Measurements from ENCODE around the gene IRX6.

Gene IRX6

DNA sequence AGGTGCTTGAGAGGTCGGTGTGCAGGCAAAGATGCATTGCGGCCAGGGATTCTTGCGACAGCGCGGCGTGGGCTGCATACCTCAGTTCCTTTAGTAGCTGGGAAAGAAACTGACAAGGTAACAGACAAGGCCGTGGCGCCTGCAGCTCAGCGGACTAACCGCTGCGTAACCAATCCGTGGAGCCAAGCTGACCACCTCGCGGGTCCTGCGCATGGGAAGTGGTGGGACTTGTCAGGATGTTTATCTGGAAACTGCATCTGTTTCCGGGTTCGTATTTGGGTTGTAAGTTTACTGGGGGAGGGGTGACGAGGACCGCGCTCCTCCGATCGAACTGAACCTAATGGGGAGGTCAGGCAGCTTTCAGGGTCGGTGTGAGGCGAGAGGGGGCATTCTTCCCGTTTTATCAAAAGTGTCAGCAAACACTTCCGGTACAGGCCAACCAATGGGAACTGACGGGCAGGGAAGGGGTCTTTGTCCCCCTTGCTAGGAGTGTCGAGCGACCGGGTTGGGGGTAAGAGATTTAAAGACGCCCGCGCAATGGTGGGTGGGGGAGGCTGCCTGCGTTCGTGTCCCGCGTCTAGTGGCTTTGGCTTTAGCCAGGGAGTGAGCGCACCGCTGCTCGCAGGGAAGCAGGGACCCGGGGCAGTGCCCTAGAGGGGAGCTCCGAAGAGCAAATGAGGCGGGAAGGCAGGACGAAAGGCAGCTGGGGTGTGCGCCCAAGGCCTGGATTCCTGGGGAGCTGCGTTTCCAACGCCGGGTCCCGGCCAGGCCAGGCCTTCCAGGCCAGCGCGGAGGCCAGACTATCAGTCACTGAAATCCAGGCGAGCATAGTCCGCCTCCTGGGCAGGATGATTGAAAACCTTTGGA, 7.0 kb downstream of the IRX6 start:
- Histone ChIP-seq H3K4me1 (ENCODE audit: control insufficient read depth in 1 of 2, insufficient read depth in 2 of 2, low read length in 2 of 2) (no peaks in the 10 kb centered on the region), H3K9me3 (ENCODE audit: control insufficient read depth in 1 of 2, low read length in 2 of 2) (no peaks in the 10 kb centered on the region), H3K27me3 (ENCODE audit: control insufficient read depth in 1 of 2, insufficient read depth in 2 of 2, low read length in 2 of 2) (peaks cover 53 to 59% of the 10 kb centered on the region in 2 donors), H3K27ac (ENCODE audit: low read depth, low read length) (no peak overlapping the region), H3K9ac (ENCODE audit: low read depth in 1 of 2, low read length in 2 of 2) (no peak overlapping the region), H3K4me3 (ENCODE audit: low read depth in 1 of 2, low read length in 2 of 2) (peak overlapping the region in 1 of 2 donors; percentile 21), H3K36me3 (ENCODE audit: control insufficient read depth in 1 of 2, insufficient read depth in 2 of 2, low read length in 2 of 2) (no peaks in the 10 kb centered on the region)

GRCh38 chr16:55331648-55332185, 7.7 kb downstream of the IRX6 start:
- Histone ChIP-seq H3K9me3 (ENCODE audit: control insufficient read depth in 1 of 2, low read length in 2 of 2) (no peaks in the 10 kb centered on the region), H3K4me1 (ENCODE audit: control insufficient read depth in 1 of 2, insufficient read depth in 2 of 2, low read length in 2 of 2) (no peaks in the 10 kb centered on the region), H3K36me3 (ENCODE audit: control insufficient read depth in 1 of 2, insufficient read depth in 2 of 2, low read length in 2 of 2) (no peaks in the 10 kb centered on the region), H3K27ac (ENCODE audit: low read depth, low read length) (no peak overlapping the region), H3K4me3 (ENCODE audit: low read depth in 1 of 2, low read length in 2 of 2) (no peak overlapping the region), H3K27me3 (ENCODE audit: control insufficient read depth in 1 of 2, insufficient read depth in 2 of 2, low read length in 2 of 2) (peaks cover 53 to 55% of the 10 kb centered on the region in 2 donors), H3K9ac (ENCODE audit: low read depth in 1 of 2, low read length in 2 of 2) (no peak overlapping the region)

GRCh38 chr16:55333684-55334083, 9.7 kb downstream of the IRX6 start:
- Histone ChIP-seq H3K27me3 (ENCODE audit: control insufficient read depth in 1 of 2, insufficient read depth in 2 of 2, low read length in 2 of 2) (peaks cover 37 to 38% of the 10 kb centered on the region in 2 donors), H3K4me3 (ENCODE audit: low read depth in 1 of 2, low read length in 2 of 2) (no peak overlapping the region), H3K4me1 (ENCODE audit: control insufficient read depth in 1 of 2, insufficient read depth in 2 of 2, low read length in 2 of 2) (no peaks in the 10 kb centered on the region), H3K27ac (ENCODE audit: low read depth, low read length) (no peak overlapping the region), H3K36me3 (ENCODE audit: control insufficient read depth in 1 of 2, insufficient read depth in 2 of 2, low read length in 2 of 2) (no peaks in the 10 kb centered on the region), H3K9me3 (ENCODE audit: control insufficient read depth in 1 of 2, low read length in 2 of 2) (no peaks in the 10 kb centered on the region), H3K9ac (ENCODE audit: low read depth in 1 of 2, low read length in 2 of 2) (no peak overlapping the region)

- H3K27me3 ChIP-seq (ENCODE audit: control insufficient read depth in 1 of 2, insufficient read depth in 2 of 2, low read length in 2 of 2): peaks cover 4 to 5% of the 10 kb centered on the region in 2 donors
- H3K4me1 ChIP-seq (ENCODE audit: control insufficient read depth in 1 of 2, insufficient read depth in 2 of 2, low read length in 2 of 2): no peaks in the 10 kb centered on the region
- no peak overlapping the region for H3K4me3 ChIP-seq (ENCODE audit: low read depth in 1 of 2, low read length in 2 of 2)
- no peak overlapping the region for H3K9ac ChIP-seq (ENCODE audit: low read depth in 1 of 2, low read length in 2 of 2)
- no peak overlapping the region for H3K27ac ChIP-seq (ENCODE audit: low read depth, low read length)
- H3K36me3 ChIP-seq (ENCODE audit: control insufficient read depth in 1 of 2, insufficient read depth in 2 of 2, low read length in 2 of 2): no peaks in the 10 kb centered on the region
- no peaks in the 10 kb centered on the region for H3K9me3 ChIP-seq (ENCODE audit: control insufficient read depth in 1 of 2, low read length in 2 of 2)
Observed at GRCh38 chr16:55338646-55339045, 14.6 kb downstream of the IRX6 start.

DNA sequence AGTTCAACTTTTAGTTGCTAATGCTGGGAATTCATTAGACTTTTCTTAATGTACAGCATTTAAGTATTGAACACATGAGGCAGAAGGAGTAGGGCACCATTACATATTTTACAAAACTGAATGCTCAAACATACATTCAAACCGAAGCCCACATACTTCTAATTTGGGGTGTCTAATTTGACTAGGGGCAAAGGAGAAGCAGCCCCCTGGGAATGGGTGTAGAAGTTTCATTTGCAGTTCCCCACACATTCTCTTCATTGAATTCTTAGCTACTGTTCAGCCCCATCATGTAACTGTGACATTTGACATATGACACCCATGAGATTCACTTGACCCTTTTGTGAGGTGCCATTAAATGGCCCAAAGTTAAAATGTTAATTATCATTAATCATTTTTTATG, 16.4 kb downstream of the IRX6 start:
- H3K9ac ChIP-seq (ENCODE audit: low read depth in 1 of 2, low read length in 2 of 2): no peak overlapping the region

GRCh38 chr16:55341681-55342080, 17.7 kb downstream of the IRX6 start:
- Histone ChIP-seq H3K4me1 (ENCODE audit: control insufficient read depth in 1 of 2, insufficient read depth in 2 of 2, low read length in 2 of 2) (no peaks in the 10 kb centered on the region), H3K27me3 (ENCODE audit: control insufficient read depth in 1 of 2, insufficient read depth in 2 of 2, low read length in 2 of 2) (peaks cover 0 to 4% of the 10 kb centered on the region in 2 donors), H3K9me3 (ENCODE audit: control insufficient read depth in 1 of 2, low read length in 2 of 2) (no peaks in the 10 kb centered on the region), H3K4me3 (ENCODE audit: low read depth in 1 of 2, low read length in 2 of 2) (no peak overlapping the region), H3K27ac (ENCODE audit: low read depth, low read length) (no peak overlapping the region), H3K36me3 (ENCODE audit: control insufficient read depth in 1 of 2, insufficient read depth in 2 of 2, low read length in 2 of 2) (no peaks in the 10 kb centered on the region), H3K9ac (ENCODE audit: low read depth in 1 of 2, low read length in 2 of 2) (no peak overlapping the region)

More for the DNA sequence above, 16.4 kb downstream of the IRX6 start:
- Histone ChIP-seq H3K4me1 (ENCODE audit: control insufficient read depth in 1 of 2, insufficient read depth in 2 of 2, low read length in 2 of 2) (no peaks in the 10 kb centered on the region), H3K4me3 (ENCODE audit: low read depth in 1 of 2, low read length in 2 of 2) (no peak overlapping the region), H3K27me3 (ENCODE audit: control insufficient read depth in 1 of 2, insufficient read depth in 2 of 2, low read length in 2 of 2) (peaks cover 0 to 4% of the 10 kb centered on the region in 2 donors), H3K9me3 (ENCODE audit: control insufficient read depth in 1 of 2, low read length in 2 of 2) (no peaks in the 10 kb centered on the region), H3K27ac (ENCODE audit: low read depth, low read length) (no peak overlapping the region), H3K36me3 (ENCODE audit: control insufficient read depth in 1 of 2, insufficient read depth in 2 of 2, low read length in 2 of 2) (no peaks in the 10 kb centered on the region)

DNA sequence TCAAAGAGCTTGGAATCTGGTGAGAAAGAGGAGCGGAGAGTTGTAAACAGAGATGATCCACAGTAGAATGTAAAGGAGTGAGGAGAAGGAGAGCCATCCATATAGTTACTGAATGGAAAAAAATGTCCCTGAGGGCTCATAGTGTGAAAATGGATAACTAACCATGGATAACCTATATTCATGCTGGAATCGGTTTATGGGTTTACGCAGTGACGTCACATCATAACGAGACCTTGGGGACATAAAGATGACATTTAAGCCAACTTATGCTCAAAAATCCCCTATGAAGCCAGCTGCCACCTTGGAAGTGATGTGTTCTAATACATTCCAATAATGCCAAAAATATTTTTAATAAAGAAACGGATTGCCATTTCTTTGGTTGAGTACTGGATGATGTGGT, 22.5 kb downstream of the IRX6 start:
- H3K4me1 ChIP-seq (ENCODE audit: control insufficient read depth in 1 of 2, insufficient read depth in 2 of 2, low read length in 2 of 2): no peaks in the 10 kb centered on the region
- H3K36me3 ChIP-seq (ENCODE audit: control insufficient read depth in 1 of 2, insufficient read depth in 2 of 2, low read length in 2 of 2): no peaks in the 10 kb centered on the region

GRCh38 chr16:55349867-55350266, 25.9 kb downstream of the IRX6 start:
- no peaks in the 10 kb centered on the region for H3K9me3 ChIP-seq (ENCODE audit: control insufficient read depth in 1 of 2, low read length in 2 of 2)
- H3K9ac ChIP-seq (ENCODE audit: low read depth in 1 of 2, low read length in 2 of 2): no peak overlapping the region
- no peaks in the 10 kb centered on the region for H3K27me3 ChIP-seq (ENCODE audit: control insufficient read depth in 1 of 2, insufficient read depth in 2 of 2, low read length in 2 of 2)
- H3K36me3 ChIP-seq (ENCODE audit: control insufficient read depth in 1 of 2, insufficient read depth in 2 of 2, low read length in 2 of 2): no peaks in the 10 kb centered on the region
- H3K4me1 ChIP-seq (ENCODE audit: control insufficient read depth in 1 of 2, insufficient read depth in 2 of 2, low read length in 2 of 2): no peaks in the 10 kb centered on the region
- no peak overlapping the region for H3K27ac ChIP-seq (ENCODE audit: low read depth, low read length)
- no peak overlapping the region for H3K4me3 ChIP-seq (ENCODE audit: low read depth in 1 of 2, low read length in 2 of 2)

More for the DNA sequence above, 22.5 kb downstream of the IRX6 start:
- Histone ChIP-seq H3K4me3 (ENCODE audit: low read depth in 1 of 2, low read length in 2 of 2) (no peak overlapping the region), H3K27ac (ENCODE audit: low read depth, low read length) (no peak overlapping the region), H3K9me3 (ENCODE audit: control insufficient read depth in 1 of 2, low read length in 2 of 2) (no peaks in the 10 kb centered on the region), H3K27me3 (ENCODE audit: control insufficient read depth in 1 of 2, insufficient read depth in 2 of 2, low read length in 2 of 2) (no peaks in the 10 kb centered on the region), H3K9ac (ENCODE audit: low read depth in 1 of 2, low read length in 2 of 2) (no peak overlapping the region)

DNA sequence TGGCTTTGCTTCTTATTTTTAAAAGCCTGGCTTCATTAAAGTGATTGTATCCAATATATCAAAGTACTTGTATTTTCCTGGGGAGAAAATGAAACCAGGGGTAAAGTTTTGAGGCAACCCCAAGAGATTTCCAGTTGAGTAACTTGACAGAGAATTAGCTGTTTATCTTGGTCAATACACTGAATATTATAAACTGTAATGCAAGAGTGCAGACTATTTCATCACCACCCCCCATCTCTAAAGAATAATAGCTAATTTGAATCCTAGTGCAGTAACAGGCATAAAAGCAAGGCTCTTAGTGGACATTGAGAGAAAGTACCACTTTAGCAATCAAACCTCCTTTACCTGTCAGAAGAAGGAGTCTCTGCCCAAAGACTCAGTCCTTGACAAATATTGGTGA, 27.0 kb downstream of the IRX6 start:
- no peak overlapping the region for H3K4me3 ChIP-seq (ENCODE audit: low read depth in 1 of 2, low read length in 2 of 2)
- no peak overlapping the region for H3K27ac ChIP-seq (ENCODE audit: low read depth, low read length)
- no peaks in the 10 kb centered on the region for H3K4me1 ChIP-seq (ENCODE audit: control insufficient read depth in 1 of 2, insufficient read depth in 2 of 2, low read length in 2 of 2)

GRCh38 chr16:55351936-55352335, 27.9 kb downstream of the IRX6 start:
- no peaks in the 10 kb centered on the region for H3K9me3 ChIP-seq (ENCODE audit: control insufficient read depth in 1 of 2, low read length in 2 of 2)
- H3K27ac ChIP-seq (ENCODE audit: low read depth, low read length): no peak overlapping the region
- H3K9ac ChIP-seq (ENCODE audit: low read depth in 1 of 2, low read length in 2 of 2): no peak overlapping the region
- no peak overlapping the region for H3K4me3 ChIP-seq (ENCODE audit: low read depth in 1 of 2, low read length in 2 of 2)
- H3K36me3 ChIP-seq (ENCODE audit: control insufficient read depth in 1 of 2, insufficient read depth in 2 of 2, low read length in 2 of 2): no peaks in the 10 kb centered on the region
- H3K27me3 ChIP-seq (ENCODE audit: control insufficient read depth in 1 of 2, insufficient read depth in 2 of 2, low read length in 2 of 2): no peaks in the 10 kb centered on the region
- H3K4me1 ChIP-seq (ENCODE audit: control insufficient read depth in 1 of 2, insufficient read depth in 2 of 2, low read length in 2 of 2): no peaks in the 10 kb centered on the region

More for the DNA sequence above, 27.0 kb downstream of the IRX6 start:
- no peak overlapping the region for H3K9ac ChIP-seq (ENCODE audit: low read depth in 1 of 2, low read length in 2 of 2)
- no peaks in the 10 kb centered on the region for H3K36me3 ChIP-seq (ENCODE audit: control insufficient read depth in 1 of 2, insufficient read depth in 2 of 2, low read length in 2 of 2)
- no peaks in the 10 kb centered on the region for H3K9me3 ChIP-seq (ENCODE audit: control insufficient read depth in 1 of 2, low read length in 2 of 2)
- H3K27me3 ChIP-seq (ENCODE audit: control insufficient read depth in 1 of 2, insufficient read depth in 2 of 2, low read length in 2 of 2): no peaks in the 10 kb centered on the region

All from duodenal mucosa (tissue), 2 donors.